ENCODE data around the gene ARID3B.
"Not testable (repeated sequence)": the region's sequence is repeated elsewhere in the genome, so short reads cannot be mapped to it uniquely, and the experiment has no call there.

GRCh38 chr15:74597146-74597705 lies 56.2 kb downstream of the ARID3B start:
- TF ChIP-seq CTCF (conservative IDR thresholded peaks at IDR 0.05 in 1 of 2, IDR thresholded peaks at IDR 0.05 in 1 of 2; ENCODE audit: low read depth in 1 of 2, low read length in 2 of 2); EZH2 (IDR thresholded peaks at IDR 0.05; ENCODE audit: low read length, missing control alignments): not testable (repeated sequence)
